Adipose tissue (tissue), 3 donors: ENCODE data around the gene ATXN1. TPM values are rescaled to one million over a fixed set of nuclear protein-coding genes. Genes with fewer than 3 reads are reported as not detected.
"Not testable (repeated sequence)": the region's sequence is repeated elsewhere in the genome, so short reads cannot be mapped to it uniquely, and the experiment has no call there.

Experiments used
- H3K27ac ChIP-seq: one replicate; pipeline ENCODE4 v1.5.1; 2013; ENCODE audit warnings: low read depth, low read length
- WGBS, 3 donors: extraction: QIAGEN DNeasy Blood & Tissue Kit; methylation state at CpG; one replicate each; pipeline ENCODE4 v1.1.7; 2013; 5-methylcytosine and 5-hydroxymethylcytosine counted together
- polyA plus RNA-seq, 3 donors: library from polyadenylated mRNA; stranded (reverse); fragments of 200-250 nt; gene quantifications; one replicate each; pipeline ENCODE4 v1.2.3, GENCODE V29; 2013
- donor health status: healthy with polysubstance abuse.
- donor health status: Bipolar disorder and iron deficiency.
- donor health status: healthy.

Gene ATXN1
- polyA plus RNA-seq, 3 donors, result 2.6 to 7.2 (median 6.8) TPM

DNA sequence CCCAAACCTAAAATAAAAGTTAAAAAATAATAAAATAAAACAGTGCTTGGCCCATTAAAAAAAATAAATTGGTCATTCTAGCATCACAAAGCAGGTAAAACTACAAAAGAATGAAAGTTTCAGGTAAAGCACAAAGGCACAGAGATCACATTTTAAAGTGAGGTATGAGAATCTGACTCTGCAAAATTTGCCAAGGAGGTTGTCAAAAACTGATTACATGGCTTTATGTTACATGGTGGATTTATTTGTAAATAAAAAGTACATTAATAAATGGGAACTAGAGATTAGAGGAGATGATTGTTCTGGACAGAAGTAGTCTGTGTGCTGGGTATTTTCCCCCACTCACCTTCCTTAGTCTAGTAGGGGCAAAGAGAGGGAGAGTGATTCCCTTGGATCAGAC, 24.2 kb upstream of the ATXN1 start:
- no peak overlapping the region for H3K27ac ChIP-seq

DNA sequence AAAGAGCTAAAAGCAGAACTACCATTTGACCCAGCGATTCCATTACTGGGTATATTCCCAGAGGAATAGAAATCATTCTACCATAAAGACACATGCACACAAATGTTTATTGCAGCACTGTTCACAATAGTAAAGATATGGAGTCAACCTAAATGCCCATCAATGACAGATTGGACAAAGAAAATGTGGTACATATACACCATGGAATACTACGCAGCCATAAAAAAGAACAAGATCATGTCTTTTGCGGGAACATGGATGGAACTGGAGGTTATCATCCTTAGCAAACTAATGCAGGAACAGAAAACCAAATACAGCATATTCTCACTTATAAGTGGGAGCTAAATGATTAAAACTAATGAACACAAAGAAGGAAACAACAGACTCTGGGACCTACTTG, 23.7 kb upstream of the ATXN1 start:
- not testable (repeated sequence) for H3K27ac ChIP-seq
- WGBS, 3 donors, result 85 to 95% (median 94%) methylated on average over 3 of the region's 3 CpGs

DNA sequence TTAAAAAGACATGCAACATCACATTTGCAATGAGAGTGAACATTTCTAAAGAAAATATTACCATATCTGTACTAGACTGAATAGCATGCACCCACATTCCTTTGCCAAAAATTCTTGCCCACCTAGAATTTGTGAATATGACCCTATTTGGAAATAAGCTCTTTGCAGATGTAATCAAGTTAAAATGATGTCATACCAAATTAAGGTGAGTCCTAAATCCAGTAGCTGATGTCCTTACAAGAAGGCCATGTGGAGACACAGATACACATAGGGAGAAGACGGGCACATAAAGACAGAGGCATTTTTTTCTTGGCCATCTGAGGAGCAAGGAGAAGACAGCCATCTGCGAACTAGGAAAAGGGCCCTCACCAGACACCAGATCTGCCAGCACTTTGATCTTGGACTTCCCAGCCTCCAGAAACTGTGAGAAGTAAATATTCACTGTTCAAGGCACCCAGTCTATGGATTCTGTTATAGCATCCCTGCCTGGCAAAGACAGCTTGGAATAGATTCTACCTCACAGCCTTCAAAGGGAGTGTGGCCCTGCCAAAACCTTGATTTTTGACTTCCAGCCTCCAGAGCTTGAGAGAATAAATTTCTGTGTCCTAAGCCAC, 22.8 kb upstream of the ATXN1 start:
- H3K27ac ChIP-seq, result no peak overlapping the region
- WGBS, 3 donors, result 94 to 98% (median 97%) methylated on average over 2 of the region's 2 CpGs

DNA sequence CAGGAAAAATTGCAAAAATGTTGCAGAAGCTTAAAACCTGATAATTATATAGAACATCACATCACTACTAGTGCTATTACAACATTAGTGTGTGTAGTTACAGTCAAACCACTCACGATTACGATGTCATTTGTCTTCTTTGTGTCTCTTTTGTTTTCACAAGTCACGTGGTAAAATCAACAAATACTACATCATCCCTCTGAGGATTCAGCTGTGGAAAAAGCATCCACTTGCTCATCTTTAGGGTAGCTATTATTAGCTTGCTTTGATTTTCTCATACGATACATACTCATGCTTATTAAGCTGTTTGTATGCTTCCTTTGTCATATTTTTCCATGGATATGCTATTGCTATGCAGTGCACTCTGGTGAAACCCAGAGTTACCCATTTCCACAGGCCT, 22.2 kb upstream of the ATXN1 start:
- WGBS, 3 donors, result 68 to 81% (median 74%) methylated on average over 4 of the region's 4 CpGs
- H3K27ac ChIP-seq, result no peak overlapping the region

DNA sequence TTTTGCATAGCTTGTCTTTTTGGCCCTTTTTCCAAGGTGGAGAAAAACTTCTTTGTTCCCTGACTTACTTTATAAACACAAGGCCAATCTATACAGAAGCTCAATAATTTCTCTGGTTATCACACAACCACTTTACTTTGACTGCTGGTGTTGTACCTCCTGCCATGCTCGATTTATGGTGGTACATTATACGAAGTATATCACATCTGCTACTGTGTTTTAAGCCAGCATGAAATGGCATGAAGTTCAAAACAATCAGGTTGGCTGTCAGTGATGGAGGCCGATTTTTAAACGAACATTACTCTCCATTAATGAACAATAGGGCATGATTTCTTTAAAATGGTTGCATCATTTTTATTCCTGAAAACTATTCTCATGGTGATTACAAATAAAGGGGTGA, 21.0 kb upstream of the ATXN1 start:
- 78 to 91% (median 86%) methylated on average over 4 of the region's 4 CpGs for WGBS, 3 donors
- H3K27ac ChIP-seq, result no peak overlapping the region

DNA sequence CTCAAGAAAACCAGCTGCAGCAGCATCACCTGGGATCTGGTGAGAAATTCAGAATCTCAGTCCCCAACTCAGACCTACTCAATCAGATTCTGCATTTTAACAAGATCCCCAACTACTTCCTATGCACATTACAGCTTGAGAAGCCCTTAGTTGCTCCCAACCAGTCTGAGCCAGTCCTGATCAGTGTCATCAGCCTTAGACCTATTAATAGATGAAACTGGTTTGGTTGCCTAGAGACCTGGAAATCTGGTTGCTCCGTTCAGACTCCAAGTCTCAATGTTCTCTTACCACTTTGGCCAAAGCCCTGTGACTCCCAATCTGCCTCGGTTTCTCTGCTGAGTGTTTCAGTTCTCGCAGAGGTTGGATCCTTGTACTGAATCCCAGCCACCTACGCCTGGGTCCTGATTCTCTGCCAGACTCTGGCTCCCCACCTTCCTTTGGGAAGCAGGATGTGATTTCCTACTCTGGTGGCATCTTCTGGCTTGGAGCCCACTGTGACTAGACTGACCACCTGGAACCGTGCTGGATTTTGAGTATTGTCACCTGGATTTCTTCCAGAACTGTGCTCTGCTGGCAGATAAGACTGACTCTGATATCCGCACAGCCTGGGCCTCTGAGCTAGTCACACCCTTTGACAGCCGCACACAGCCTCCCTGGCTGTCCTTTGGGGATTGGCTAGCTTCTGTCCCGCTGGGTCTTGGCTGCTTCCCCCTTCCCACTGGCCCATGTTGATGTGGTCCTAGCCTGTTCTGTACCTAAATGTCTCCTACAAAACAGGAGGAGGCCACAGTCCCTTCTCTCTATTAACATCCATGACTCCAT, 20.3 kb upstream of the ATXN1 start:
- 69 to 88% (median 77%) methylated on average over 8 of the region's 8 CpGs for WGBS, 3 donors

DNA sequence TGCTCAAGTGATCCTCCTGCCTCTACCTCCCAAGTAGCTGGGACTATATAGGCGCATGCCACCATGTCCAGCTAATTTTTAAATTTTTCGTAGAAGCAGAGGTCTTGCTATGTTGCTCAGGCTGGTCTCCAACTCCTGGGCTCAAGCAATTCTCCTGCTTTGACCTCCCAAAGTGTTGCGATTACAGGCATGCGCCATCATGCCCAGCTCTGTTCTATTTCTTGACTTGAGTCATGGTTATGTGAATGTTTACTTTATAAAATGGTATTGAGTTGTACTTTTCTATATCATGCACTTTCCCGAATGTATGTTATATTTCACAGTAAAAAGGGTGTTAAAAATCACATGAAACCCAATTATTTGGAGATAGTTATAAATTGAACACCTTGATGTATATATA, 17.3 kb upstream of the ATXN1 start:
- 95 to 96% (median 96%) methylated on average over 5 of the region's 5 CpGs for WGBS, 3 donors
- no peak overlapping the region for H3K27ac ChIP-seq

More for the DNA sequence above, 20.3 kb upstream of the ATXN1 start:
- H3K27ac ChIP-seq, result no peak overlapping the region

DNA sequence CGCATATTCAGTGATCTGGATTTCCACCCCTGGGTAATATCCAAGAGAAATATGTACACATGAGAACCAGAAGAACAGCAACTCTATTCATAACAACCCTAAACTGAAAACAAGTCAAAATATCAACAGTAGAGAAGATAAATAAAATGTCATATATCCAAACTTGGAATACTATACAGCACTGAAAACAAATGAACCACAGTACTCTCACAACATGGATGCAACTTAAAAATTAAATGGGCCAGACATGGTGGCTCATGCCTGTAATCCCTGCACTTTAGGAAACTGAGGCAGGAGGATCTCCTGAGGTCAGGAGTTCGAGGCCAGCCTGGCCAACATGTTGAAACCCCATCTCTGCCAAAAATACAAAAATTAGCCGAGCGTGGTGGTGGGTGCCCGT, 16.5 kb upstream of the ATXN1 start:
- 90 to 96% (median 96%) methylated on average over 5 of the region's 5 CpGs for WGBS, 3 donors
- no peak overlapping the region for H3K27ac ChIP-seq

DNA sequence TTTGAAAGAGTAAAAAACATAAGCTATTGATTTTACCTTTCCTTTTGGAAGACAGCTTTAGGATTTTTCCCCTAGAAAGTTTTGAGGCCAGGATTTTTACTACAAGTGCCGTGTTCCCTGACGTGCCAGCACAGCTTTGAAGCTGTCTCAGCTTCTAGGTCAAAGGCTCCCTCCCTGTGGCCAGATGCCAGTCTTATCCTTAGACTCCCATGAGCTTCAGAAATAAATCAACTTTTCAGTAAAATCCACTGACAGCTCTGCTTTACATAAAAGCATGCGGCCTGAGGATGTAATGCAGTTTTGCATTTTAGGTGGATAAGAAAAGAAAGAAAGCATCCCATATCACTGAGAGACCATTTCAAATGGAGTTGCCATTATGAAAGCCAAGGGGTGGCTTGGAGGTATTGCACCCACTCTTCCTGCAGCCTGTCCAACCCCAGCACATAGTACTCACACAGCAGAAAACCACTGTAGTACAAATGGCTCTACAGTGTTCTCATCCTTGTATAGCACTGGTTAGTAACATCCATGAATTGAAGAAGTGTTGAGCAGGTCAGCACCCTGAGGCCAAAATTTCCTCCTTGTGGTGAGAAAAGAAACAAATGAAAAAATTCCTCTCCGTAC, 15.2 kb upstream of the ATXN1 start:
- 48 to 67% (median 67%) methylated on average over 4 of the region's 4 CpGs for WGBS, 3 donors
- H3K27ac ChIP-seq, result no peak overlapping the region

DNA sequence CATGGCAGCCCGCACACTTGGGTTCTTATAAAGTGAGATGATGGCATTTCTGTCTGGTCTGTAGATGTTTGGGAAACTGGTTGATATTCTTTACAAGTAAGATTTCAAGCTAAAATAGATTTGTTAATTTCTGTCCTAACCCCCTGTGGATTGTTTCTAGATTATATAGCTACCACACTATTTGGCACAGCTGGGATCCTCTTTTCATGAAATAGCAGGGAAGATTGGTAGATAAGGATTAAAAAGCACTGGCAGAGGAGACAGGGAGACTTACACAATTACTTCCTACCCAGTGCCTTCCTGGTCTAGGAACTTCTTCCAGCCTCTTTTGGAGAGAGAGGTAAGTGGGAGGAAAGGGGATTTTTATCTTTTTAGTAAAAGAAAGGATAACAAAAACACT, 13.2 kb upstream of the ATXN1 start:
- no peak overlapping the region for H3K27ac ChIP-seq
- WGBS, 3 donors, result 95 to 97% (median 97%) methylated on average over 1 of the region's 1 CpG

DNA sequence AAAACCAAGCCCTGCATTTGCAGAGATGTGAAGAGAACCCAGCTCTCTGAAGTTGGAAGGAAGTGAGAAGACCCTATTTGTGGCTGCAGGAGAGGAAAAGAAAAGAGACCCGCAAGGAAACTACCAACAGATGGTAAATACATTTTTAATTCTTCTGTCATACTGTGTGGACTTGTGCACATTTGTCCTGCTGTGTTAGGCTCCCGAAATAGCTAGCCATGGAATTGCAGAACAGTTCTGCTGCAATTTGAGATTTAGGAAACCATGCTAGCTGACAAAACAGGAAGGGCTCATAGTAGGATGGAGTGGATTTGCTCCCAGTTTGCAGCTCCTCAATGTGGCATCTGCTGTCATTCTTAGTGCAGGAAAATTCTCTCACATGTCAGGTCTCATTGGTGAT, 12.1 kb upstream of the ATXN1 start:
- WGBS, 3 donors, result 51 to 78% (median 54%) methylated on average over 2 of the region's 2 CpGs
- H3K27ac ChIP-seq, result no peak overlapping the region

DNA sequence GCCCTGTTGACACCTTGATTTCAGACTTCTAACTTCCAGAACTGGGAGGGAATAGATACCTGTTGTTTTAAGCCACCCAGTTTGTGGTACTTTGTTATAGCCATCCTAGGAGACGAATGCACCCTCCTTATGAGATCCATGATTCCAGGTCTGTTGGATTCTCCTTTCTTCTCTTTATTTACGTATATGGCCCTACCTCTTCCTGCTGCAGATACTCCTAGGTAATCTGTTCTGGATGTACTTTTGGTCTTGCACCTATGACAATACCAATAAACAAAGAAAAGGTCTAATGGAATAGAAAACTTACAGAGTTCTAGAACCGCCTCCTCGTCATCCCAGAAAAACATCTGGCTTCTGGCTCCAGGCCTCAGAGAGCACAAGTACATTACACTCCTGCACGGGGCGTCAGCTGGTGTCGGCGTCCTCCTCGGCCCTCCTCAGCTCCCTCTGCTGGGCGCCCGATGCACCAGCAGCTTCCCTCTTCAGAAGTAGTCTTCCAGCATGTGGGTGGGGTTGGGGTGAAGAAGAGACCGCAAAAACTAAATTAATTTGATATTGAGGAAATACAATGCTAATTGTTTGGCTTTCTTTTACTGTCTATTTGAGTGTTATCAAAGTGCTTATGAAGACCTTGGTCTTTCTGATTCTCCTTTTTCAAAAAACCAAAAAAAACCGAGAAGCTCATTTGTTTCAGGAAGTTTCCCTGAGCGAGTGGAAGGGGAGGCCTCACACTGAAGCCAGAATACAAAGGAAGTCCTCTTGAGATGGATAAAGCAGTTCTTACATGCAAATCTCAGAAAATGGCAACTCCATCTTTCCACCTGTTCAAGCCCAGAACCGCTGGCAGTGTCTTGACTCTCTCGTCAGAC, 9.7 kb upstream of the ATXN1 start:
- no peak overlapping the region for H3K27ac ChIP-seq

DNA sequence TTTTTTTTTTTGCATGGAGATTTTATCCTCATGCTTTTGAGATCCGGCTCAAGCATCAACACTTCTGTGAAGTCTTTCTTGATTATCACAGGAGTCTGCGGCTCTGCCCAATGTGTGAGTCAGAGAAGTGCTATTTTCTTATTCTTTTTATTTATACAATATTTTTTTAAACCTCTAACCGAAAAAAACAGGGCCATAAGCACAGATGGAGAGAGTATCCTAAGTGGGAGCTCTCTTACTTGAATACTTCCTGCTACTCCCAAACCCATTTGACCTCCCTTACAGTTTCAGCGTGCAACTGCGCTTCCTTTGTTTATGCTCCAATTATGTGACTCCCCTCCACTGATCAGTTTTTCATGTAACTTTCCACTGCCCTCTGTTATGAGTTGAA, 8.7 kb upstream of the ATXN1 start:
- H3K27ac ChIP-seq, result no peak overlapping the region
- 55 to 73% (median 56%) methylated on average over 5 of the region's 5 CpGs for WGBS, 3 donors

More for the DNA sequence above, 9.7 kb upstream of the ATXN1 start:
- WGBS, 3 donors, result 34 to 37% (median 36%) methylated on average over 16 of the region's 16 CpGs

DNA sequence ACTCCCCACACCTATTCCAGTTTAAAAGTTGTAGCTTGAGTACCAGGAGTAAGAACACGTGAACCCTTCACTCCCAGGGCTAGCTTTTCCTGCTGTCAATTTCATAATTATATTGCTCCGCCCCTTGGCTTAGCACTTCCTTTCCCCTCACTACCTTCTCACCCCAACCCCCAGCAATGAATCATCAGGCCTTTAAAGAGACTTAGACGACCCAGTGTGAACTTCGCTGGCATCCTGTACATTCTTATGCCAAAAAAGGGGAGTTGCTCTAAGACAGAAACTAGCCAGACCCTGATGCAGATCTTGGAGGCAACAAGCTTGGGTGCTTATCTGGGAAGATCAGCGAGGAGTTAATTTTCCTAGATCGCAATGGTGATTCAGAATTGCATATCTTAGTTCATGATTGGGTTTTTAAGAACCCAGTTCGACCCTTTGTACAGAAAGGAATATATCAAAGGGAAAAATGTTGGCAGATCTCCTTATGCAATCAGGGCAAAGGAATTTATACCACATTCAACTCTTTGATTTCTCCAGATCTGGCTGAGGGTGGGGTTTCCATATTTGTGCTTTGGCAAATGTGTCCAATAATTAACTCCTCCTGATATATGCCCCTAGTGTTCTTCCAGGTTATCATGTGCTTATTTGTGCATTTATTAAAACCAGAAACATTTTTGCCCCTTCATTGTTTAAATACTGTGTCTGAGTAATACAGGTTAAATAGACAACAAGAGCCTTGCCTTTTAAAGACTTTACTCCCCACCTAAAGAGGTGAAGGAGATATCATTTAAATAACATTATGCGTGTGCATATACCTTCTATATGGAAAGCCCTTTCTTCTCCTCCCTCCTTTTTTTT, 8.1 kb upstream of the ATXN1 start:
- no peak overlapping the region for H3K27ac ChIP-seq
- 18 to 42% (median 23%) methylated on average over 8 of the region's 8 CpGs for WGBS, 3 donors

DNA sequence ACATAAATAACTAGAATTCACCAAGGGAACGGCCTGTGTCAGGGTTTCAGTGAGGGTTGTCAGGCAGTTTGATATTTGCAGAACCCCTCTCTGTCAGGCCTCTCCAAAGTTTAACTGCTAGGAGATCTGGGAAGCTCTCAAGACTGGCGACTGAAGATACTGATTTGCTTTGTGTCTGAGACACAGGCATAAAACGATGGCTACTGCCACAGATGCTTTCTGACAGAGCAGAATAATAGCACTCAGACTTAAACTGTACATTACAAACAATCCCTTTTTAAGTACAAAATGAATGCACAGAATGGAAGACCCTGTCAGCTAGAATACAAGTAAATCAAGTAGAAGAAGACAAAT, 7.2 kb upstream of the ATXN1 start:
- WGBS, 3 donors, result 57 to 79% (median 75%) methylated on average over 3 of the region's 3 CpGs
- H3K27ac ChIP-seq, result no peak overlapping the region

DNA sequence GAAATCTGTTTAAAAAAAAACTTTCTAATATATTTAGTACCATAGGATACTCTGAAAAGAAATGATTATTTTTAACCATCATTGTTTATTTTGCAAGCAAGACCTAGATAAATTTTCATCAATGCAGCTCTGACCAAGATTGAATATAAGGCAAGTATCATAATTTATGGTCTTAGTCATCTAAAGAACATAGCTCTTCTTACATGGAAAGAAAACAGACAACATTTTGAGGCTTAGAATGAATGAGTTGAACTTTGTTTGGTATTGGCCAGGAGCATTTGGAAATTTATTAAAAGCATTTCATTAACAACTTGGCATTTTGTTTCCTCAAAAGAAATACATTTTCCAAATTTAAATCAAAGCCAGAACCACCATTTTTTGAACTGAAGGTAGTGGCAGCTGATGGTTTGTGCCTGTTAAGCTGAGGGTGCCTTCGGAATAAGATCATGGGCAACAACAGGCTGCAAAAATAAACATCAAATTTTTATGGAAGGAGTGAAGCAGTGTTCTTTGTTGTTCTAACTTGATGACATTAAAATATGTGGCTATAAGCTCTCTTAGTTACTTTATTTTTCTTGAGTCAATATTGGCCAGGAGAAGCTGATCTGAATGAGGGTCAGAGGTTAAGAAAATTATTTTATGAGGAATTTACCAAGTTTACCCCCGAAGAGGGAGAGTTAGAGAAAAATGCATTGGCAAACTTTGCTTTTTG, 6.7 kb upstream of the ATXN1 start:
- no peak overlapping the region for H3K27ac ChIP-seq
- 65 to 74% (median 65%) methylated on average over 2 of the region's 2 CpGs for WGBS, 3 donors
